Spleen (tissue), 11 donors: ENCODE results near the gene AP2S1. TPM values are rescaled to one million over a fixed set of nuclear protein-coding genes. Genes with fewer than 3 reads are reported as not detected.

Experiments
- DNase-seq: peaks from one replicate; pipeline ENCODE4 v3.0.0-alpha.2; 2020
- H3K27ac ChIP-seq, 8 donors: fragments of 200-600 bp; sonication (generic) in 7 of 8; 1 replicate in 4 of 8; 2 replicates in 4 of 8; pipeline versions ENCODE4 v1.5.0 to v1.8.0; 2016 to 2021; ENCODE audit warnings: inconsistent platforms in 4 of 8, mild to moderate bottlenecking in 4 of 8, moderate library complexity in 1 of 8
- H3K27me3 ChIP-seq, 7 donors: fragments of 200-600 bp; sonication (generic) in 6 of 7; replicated peaks in 1 of 7; 1 replicate in 4 of 7; 2 replicates in 3 of 7; pipeline versions ENCODE4 v1.5.0 to v1.8.0; 2016 to 2021; ENCODE audit warnings: inconsistent platforms in 3 of 7, mild to moderate bottlenecking in 1 of 7
- H3K36me3 ChIP-seq, 6 donors: fragments of 200-600 bp; sonication (generic) in 5 of 6; 1 replicate in 4 of 6; 2 replicates in 2 of 6; pipeline versions ENCODE4 v1.5.0 to v1.8.0; 2016 to 2021; ENCODE audit warnings: inconsistent platforms in 2 of 6
- H3K4me1 ChIP-seq, 6 donors: fragments of 200-600 bp; sonication (generic) in 5 of 6; 1 replicate in 3 of 6; 2 replicates in 3 of 6; pipeline versions ENCODE4 v1.5.0 to v1.8.0; 2016 to 2021; ENCODE audit warnings: inconsistent platforms in 3 of 6
- H3K4me3 ChIP-seq, 8 donors: fragments of 200-600 bp; sonication (generic) in 7 of 8; 1 replicate in 4 of 8; 2 replicates in 4 of 8; pipeline versions ENCODE4 v1.5.0 to v1.8.0; 2016 to 2021; ENCODE audit warnings: inconsistent platforms in 4 of 8, mild to moderate bottlenecking in 4 of 8, moderate library complexity in 2 of 8
- H3K9me3 ChIP-seq, 8 donors: fragments of 200-600 bp; sonication (generic) in 7 of 8; 1 replicate in 4 of 8; 2 replicates in 4 of 8; pipeline versions ENCODE4 v1.5.0 to v1.8.0; 2016 to 2021; ENCODE audit warnings: inconsistent platforms in 4 of 8
- POLR2A ChIP-seq, 3 donors: fragments of 450-650 bp; IDR thresholded peaks; one replicate each; pipeline ENCODE4 v1.5.1; 2017; ENCODE audit warnings: antibody characterized with exemption in 3 of 3, mild to moderate bottlenecking in 1 of 3
- POLR2AphosphoS5 ChIP-seq, 3 donors: sonication (generic); formaldehyde crosslinking; IDR thresholded peaks; one replicate each; pipeline ENCODE4 v1.5.1; 2017; ENCODE audit warnings: antibody characterized with exemption in 3 of 3
- WGBS, 5 donors: extraction: QIAGEN DNeasy Blood & Tissue Kit in 3 of 5; methylation state at CpG; one replicate each; pipeline versions ENCODE4 v1.1.5 to v1.1.7; 2013 to 2018; 5-methylcytosine and 5-hydroxymethylcytosine counted together
- intact Hi-C: fragments of 100-400 bp; cut with DNase I; formaldehyde crosslinking; loops from one replicate; pipeline ENCODE4 v1.15.0; 2023; ENCODE audit warnings: low total_unique reads
- polyA plus RNA-seq, 3 donors: library from polyadenylated mRNA; stranded (reverse); fragments of 200-250 nt; gene quantifications; one replicate each; pipeline ENCODE4 v1.2.1, GENCODE V29; 2013
- total RNA-seq, 7 donors: library from RNA; depleted of rRNA in 3 of 7; stranded (reverse); fragments of >200 nt in 3 of 7; fragmentation: NEBNext Ultra II Directional in 4 of 7; extraction: Animal tissue kit (Norgen Biotek cat#: 25700) in 4 of 7; gene quantifications; one replicate each; pipeline versions ENCODE4 v1.1.0 to v1.2.1, GENCODE V29; 2016 to 2021
- TF ChIP-seq, protein P1 (sequence below), 11 experiments: fragments of 200-600 bp in 7 of 11; fragments of 450-650 bp in 4 of 11; sonication (generic) in 4 of 11; IDR thresholded peaks in 8 of 11; conservative IDR thresholded peaks in 3 of 11; 1 replicate in 7 of 11; 2 replicates in 4 of 11; pipeline versions ENCODE4 v1.4.0 to v1.8.0; 2016 to 2021; ENCODE audit warnings: antibody characterized with exemption in 11 of 11, inconsistent platforms in 4 of 11, mild to moderate bottlenecking in 1 of 11
- donor health status: healthy with polysubstance abuse.
- donor health status: DM: no; HTN: no; CAD: no; lungs with moderate emphysema.
- donor health status: DM: no; HTN: no; CAD: no.
- donor health status: Bipolar disorder and iron deficiency.
- donor health status: healthy.
- donor health status: DM: no; HTN: no; CAD: no.
- donor health status: DM: yes; HTN: yes; CAD: no.

AP2S1 gene
- total and polyA plus RNA-seq, 10 donors: 58.0 to 145 (median 110) TPM

DNA sequence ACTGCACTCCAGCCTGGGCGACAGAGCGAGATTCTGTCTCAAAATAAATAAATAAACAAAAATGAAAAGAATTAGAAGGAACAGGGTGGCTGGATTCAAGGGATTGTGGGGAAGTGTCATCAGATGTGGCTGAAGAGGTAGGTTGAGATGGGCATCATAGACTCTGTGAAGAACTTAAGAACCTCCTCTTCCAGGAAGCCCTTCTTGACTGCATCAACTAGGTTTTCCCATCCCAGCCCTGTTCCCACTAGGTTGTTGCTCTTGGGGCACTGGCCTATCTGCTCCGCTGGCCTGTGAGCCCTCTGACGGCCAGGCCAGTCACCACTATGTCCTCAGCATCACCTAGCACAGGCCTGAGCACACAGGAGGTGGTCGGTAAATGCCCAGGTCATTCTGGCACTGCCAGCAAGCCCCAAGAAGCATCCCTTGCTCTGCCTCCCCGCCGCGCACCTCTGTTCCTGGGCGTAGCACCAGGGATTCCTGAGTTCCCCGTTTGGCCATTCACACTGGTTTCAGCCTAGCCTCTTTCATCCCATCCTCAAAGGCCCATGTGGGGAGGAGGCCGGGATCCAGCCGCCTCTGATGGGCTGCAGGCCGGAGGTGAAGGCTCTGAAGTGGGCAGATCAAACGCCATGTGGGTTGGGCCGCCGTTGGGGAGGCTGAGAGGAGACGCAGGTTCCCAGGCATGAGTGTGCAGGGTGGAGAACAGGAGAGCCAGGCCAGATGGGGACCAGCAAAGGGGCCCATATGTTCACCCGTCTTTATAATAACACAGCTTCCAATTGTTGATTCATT is 34.6 kb downstream of the AP2S1 start:
- no peaks in the 10 kb centered on the region for H3K36me3 ChIP-seq
- H3K9me3 ChIP-seq: no peaks in the 10 kb centered on the region
- 79 to 90% (median 83%) methylated on average over 15 to 18 of the region's 18 CpGs for WGBS, 5 donors
- peaks cover 7 to 36% (median 12%) of the 10 kb centered on the region in 6 donors for H3K4me1 ChIP-seq
- TF ChIP-seq, protein P1, sequence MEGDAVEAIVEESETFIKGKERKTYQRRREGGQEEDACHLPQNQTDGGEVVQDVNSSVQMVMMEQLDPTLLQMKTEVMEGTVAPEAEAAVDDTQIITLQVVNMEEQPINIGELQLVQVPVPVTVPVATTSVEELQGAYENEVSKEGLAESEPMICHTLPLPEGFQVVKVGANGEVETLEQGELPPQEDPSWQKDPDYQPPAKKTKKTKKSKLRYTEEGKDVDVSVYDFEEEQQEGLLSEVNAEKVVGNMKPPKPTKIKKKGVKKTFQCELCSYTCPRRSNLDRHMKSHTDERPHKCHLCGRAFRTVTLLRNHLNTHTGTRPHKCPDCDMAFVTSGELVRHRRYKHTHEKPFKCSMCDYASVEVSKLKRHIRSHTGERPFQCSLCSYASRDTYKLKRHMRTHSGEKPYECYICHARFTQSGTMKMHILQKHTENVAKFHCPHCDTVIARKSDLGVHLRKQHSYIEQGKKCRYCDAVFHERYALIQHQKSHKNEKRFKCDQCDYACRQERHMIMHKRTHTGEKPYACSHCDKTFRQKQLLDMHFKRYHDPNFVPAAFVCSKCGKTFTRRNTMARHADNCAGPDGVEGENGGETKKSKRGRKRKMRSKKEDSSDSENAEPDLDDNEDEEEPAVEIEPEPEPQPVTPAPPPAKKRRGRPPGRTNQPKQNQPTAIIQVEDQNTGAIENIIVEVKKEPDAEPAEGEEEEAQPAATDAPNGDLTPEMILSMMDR (IDR thresholded peaks at IDR 0.05 in 8 of 11, conservative IDR thresholded peaks at IDR 0.05 in 3 of 11): no peak
- TF ChIP-seq POLR2AphosphoS5 (IDR thresholded peaks at IDR 0.05) (no peak), POLR2A (IDR thresholded peaks at IDR 0.05) (no peak)
- H3K27me3 ChIP-seq: no peaks in the 10 kb centered on the region
- no peak overlapping the region for H3K27ac ChIP-seq
- intact Hi-C loops: no loop called here
- H3K4me3 ChIP-seq: no peak overlapping the region
- DNase-seq: no peak

DNA sequence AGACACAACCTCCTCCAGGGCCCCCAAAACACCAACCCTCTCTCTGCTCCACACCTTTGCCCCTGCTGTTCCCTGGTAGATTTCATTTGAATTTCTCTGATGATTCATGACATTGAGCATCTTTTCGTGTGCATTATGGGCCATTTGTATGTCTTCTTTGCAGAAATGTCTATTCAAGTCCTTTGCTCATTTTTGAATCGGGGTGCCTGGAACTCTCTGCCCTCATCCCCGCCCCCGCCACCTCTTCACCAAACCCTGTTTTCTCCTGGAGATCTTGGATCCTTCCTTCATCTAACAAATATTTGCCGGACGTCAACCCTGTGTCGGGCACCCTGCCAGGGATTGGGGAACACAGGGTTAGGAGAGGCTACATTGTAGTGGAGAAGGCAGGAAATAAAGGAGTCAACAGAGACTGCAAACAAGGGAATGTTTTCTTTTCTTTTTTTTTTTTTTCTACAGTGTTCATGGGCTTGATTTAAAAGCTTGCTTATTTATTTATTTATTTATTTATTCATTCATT is 36.7 kb downstream of the AP2S1 start:
- TF ChIP-seq, protein P1 (IDR thresholded peaks at IDR 0.05 in 8 of 11, conservative IDR thresholded peaks at IDR 0.05 in 3 of 11): no peak
- TF ChIP-seq POLR2AphosphoS5 (IDR thresholded peaks at IDR 0.05): peak in 1 of 3 donors; percentile 60
- WGBS, 5 donors: 59 to 78% (median 74%) methylated on average over 7 of the region's 7 CpGs

DNA sequence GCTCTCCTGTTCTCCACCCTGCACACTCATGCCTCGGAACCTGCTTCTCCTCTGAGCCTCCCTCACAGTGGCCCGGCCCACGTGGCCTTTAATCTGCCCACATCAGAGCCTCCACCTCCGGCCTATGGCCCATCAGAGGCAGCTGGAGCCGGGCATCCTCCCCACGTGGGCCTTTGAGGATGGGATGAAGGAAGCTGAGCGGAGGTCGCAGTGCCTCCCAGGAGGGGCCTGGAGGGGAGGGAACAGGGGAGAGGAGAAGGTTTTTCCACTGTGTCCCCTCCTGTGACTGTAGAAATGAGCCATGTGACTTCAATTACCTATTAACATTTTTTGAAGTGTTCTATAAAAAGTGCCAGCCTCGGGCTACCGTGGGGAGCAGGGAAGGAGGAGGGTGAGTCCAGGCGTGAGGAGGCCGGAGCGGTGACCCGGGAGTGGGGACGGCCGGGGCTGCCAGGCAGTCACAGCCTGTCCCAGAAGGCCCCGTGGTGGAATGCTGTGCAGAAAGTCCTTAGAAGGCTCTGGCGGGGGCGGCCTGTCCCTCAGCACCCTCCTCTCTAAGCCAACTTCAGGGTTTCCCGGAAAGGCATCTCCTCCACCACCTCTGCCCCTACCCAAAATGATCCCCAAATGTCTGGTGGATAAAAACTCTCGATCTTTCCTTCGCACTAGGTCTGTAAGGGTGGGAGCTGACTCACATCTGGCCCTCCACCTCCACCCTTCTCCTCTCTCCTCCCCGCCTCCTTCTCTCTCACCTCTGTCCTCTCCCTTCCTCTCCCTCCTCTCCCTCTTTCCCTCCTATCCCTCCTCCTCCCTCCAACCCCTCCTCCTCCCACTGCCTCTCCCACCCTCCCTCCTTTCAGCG is 37.4 kb downstream of the AP2S1 start:
- intact Hi-C loops: no loop called here
- Histone ChIP-seq H3K4me1 (peaks cover 0 to 23% (median 0%) of the 10 kb centered on the region in 6 donors), H3K9me3 (no peaks in the 10 kb centered on the region), H3K4me3 (no peak overlapping the region), H3K36me3 (no peaks in the 10 kb centered on the region), H3K27ac (peak overlapping the region in 6 of 8 donors; percentile 19 to 76 (median 66)), H3K27me3 (no peaks in the 10 kb centered on the region)
- no peak for DNase-seq
- TF ChIP-seq POLR2AphosphoS5 (IDR thresholded peaks at IDR 0.05) (peak; percentile 23 to 80 (median 58)), POLR2A (IDR thresholded peaks at IDR 0.05) (no peak)
- TF ChIP-seq, protein P1 (IDR thresholded peaks at IDR 0.05 in 8 of 11, conservative IDR thresholded peaks at IDR 0.05 in 3 of 11): no peak
- WGBS, 5 donors: 64 to 80% (median 79%) methylated on average over 23 to 24 of the region's 24 CpGs

More for the DNA sequence above, 36.7 kb downstream of the AP2S1 start:
- DNase-seq: peak; percentile 74
- Histone ChIP-seq H3K27me3 (no peaks in the 10 kb centered on the region), H3K4me1 (peaks cover 0 to 23% (median 0%) of the 10 kb centered on the region in 6 donors), H3K36me3 (no peaks in the 10 kb centered on the region), H3K4me3 (no peak overlapping the region), H3K9me3 (no peaks in the 10 kb centered on the region), H3K27ac (peak overlapping the region in 6 of 8 donors; percentile 55 to 76 (median 66))
- intact Hi-C loops: no loop called here
